ENCODE measurements around the gene STK32B.

Gene STK32B

DNA sequence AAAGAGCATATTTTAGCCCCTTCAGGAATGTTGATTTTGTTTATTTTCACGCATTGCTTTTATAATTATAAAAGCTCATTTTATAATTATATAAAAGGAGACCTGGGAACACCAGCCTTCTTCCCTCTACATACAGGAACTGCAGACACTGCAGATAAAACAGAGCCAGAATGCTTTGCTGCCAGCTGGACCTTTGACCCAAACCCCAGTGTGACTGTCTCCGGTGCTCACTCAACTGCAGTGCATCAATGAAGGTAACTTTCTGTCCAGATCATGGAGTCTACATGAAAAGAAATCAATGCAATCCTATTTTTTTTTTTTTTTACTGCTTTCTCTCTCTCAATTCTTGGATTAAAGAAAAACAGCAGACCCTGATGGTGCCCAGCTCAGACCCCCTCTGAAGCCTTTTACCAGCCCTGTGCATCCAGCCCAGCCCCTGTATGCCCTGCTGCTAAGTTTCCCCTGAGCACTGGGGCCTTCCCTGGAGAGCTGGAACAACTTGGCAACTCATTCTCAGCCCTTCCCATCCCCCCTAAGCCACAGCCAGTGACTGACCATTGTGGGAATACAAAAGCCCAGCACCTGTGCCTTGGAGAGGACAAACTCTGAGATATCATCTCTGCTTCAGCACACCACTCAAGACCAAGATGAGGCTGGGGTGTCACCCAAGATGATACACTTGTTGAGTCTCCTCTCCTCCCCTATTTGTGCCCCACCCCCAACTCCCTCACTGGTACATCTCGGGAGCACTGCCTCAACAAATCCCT lies 475.0 kb downstream of the STK32B start:
- TF ChIP-seq ZFX (IDR thresholded peaks at IDR 0.05; ENCODE audit: borderline replicate concordance), result no peak
- TF ChIP-seq, protein P1, sequence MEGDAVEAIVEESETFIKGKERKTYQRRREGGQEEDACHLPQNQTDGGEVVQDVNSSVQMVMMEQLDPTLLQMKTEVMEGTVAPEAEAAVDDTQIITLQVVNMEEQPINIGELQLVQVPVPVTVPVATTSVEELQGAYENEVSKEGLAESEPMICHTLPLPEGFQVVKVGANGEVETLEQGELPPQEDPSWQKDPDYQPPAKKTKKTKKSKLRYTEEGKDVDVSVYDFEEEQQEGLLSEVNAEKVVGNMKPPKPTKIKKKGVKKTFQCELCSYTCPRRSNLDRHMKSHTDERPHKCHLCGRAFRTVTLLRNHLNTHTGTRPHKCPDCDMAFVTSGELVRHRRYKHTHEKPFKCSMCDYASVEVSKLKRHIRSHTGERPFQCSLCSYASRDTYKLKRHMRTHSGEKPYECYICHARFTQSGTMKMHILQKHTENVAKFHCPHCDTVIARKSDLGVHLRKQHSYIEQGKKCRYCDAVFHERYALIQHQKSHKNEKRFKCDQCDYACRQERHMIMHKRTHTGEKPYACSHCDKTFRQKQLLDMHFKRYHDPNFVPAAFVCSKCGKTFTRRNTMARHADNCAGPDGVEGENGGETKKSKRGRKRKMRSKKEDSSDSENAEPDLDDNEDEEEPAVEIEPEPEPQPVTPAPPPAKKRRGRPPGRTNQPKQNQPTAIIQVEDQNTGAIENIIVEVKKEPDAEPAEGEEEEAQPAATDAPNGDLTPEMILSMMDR (IDR thresholded peaks at IDR 0.05), result no peak
- no peak overlapping the region for H3K27ac ChIP-seq

DNA sequence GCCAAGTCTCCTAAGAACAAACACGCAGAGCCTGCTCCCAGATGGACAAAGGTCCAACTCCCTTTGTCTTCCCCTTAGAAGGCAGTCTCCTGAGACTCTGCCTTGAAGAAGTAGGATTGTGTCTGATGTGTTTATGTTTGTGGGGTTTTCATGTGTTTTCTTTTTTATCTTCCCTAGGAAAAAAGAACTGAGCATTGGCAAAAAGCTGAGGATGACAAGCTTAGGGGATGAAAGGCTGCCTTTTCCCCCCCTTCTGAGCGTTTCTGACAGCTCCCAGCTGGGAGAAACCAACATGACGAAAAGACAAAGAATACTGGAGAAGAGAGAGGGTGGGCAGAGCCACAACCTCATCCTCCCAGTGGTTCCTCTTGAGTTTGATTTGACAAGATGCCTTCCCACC lies 475.9 kb downstream of the STK32B start:
- H3K27ac ChIP-seq, result no peak overlapping the region
- TF ChIP-seq, protein P1 (IDR thresholded peaks at IDR 0.05), result no peak
- no peak for TF ChIP-seq ZFX (IDR thresholded peaks at IDR 0.05; ENCODE audit: borderline replicate concordance)

DNA sequence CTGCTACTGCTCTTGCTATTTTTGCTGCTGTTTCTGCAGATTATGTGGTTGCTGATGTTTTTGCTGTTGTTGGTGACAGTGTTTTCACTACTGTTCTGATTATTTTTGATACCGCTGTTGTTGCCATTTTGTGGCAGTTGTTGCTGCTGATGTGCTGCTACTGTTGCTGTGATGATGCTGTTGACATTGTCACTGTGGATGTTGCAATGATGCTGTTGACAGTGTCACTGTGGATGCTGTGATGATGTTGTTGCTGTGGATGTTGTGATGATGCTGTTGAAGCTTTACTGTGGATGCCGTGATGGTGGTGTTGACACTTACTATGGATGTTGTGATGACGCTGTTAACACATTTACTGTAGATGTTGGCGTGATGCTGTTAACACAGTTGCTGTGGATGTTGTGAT lies 476.8 kb downstream of the STK32B start:
- H3K27ac ChIP-seq, result no peak overlapping the region
- TF ChIP-seq, protein P1 (IDR thresholded peaks at IDR 0.05), result no peak
- TF ChIP-seq ZFX (IDR thresholded peaks at IDR 0.05; ENCODE audit: borderline replicate concordance), result no peak

DNA sequence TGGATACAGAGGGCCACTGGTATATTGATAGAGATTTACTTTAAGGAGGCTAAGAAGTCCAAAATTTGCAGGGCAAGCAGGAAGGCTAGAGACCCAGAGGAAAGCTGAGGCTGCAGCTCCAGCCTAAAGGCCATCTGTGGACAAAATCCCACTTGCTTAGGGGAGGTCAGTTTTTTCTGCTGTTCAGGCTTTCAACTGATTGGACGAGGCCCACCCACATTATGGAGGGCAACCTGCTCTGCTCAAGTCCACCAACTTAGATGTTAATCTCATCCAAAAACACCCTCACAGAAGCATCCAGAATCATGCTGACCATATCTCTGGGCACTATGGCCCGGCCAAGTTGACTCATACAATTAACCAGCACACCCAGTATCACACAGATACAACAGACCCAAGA lies 480.8 kb downstream of the STK32B start:
- TF ChIP-seq, protein P1 (IDR thresholded peaks at IDR 0.05), result no peak
- TF ChIP-seq ZFX (IDR thresholded peaks at IDR 0.05; ENCODE audit: borderline replicate concordance), result no peak
- H3K27ac ChIP-seq, result no peak overlapping the region

DNA sequence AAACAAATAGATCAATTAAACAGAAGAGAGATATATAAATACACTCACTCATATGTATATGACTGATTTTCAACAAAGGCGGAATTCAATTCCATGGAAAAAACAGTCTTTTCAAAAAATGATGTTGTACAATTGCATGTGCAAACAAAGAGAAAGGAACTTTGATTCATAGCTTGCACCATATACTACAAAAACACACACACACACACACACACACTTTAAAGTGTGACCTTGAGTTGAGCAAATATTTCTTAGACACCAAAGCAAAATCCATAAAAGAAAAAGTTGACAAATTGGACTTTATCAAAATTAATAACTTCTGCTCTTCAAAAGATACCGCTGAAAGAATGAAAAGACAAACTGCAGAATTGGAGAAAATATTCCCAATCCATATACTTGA lies 488.3 kb downstream of the STK32B start:
- H3K27ac ChIP-seq, result no peak overlapping the region
- no peak for TF ChIP-seq ZFX (IDR thresholded peaks at IDR 0.05; ENCODE audit: borderline replicate concordance)
- TF ChIP-seq, protein P1 (IDR thresholded peaks at IDR 0.05), result no peak

DNA sequence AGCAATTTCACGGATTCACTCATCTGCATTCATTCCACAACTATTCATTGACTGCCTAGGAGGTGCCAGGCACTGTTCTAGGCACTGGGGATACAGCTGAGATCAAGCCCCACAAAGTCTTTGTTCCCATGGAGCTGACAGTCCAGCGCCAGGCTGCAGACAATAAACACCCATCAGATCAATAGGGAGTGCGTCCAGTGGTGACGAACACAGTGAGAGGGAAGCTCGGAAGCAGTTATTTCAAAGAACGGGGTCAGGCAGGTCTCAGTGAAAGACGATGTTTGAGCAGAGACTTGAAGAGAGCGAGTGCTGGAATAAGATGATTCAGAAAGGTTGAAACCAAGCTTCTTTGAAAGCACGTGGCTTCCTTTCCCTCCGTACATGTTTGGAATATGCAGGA lies 489.9 kb downstream of the STK32B start:
- H3K27ac ChIP-seq, result no peak overlapping the region
- TF ChIP-seq, protein P1 (IDR thresholded peaks at IDR 0.05), result no peak
- TF ChIP-seq ZFX (IDR thresholded peaks at IDR 0.05; ENCODE audit: borderline replicate concordance), result no peak

DNA sequence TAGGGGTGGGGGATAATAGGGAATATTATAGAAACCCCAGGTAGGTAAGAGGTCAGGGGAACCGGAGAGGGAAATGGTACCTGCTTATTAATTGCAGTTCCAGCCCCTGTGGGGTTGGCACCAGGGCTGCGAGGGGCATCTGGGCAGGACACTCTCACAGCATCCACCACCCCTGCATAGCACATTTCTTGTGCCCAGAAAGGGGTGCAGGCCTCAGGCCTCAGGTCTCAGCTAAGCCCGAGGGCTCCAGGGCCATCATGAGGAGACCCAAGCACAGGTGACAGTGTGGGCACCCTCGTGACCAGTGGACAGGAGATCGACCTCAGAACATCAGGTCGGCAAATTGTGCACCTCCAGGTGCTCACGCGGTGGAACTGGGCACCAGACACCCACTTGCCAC lies 492.4 kb downstream of the STK32B start:
- TF ChIP-seq, protein P1 (IDR thresholded peaks at IDR 0.05), result no peak
- no peak for TF ChIP-seq ZFX (IDR thresholded peaks at IDR 0.05; ENCODE audit: borderline replicate concordance)
- H3K27ac ChIP-seq, result no peak overlapping the region

Data from 22Rv1 (cell line).